ENCODE measurements around the gene TENM3.

Gene TENM3

GRCh38 chr4:182254026-182254780 lies 11.0 kb downstream of the TENM3 start:
- no peak for DNase-seq (ENCODE audit: low read depth, low spot score)

GRCh38 chr4:182255441-182256190 lies 12.4 kb downstream of the TENM3 start:
- DNase-seq (ENCODE audit: low read depth, low spot score): no peak

- no peak for DNase-seq (ENCODE audit: low read depth, low spot score)
Observed at GRCh38 chr4:182257016-182257415, 13.8 kb downstream of the TENM3 start.

DNA sequence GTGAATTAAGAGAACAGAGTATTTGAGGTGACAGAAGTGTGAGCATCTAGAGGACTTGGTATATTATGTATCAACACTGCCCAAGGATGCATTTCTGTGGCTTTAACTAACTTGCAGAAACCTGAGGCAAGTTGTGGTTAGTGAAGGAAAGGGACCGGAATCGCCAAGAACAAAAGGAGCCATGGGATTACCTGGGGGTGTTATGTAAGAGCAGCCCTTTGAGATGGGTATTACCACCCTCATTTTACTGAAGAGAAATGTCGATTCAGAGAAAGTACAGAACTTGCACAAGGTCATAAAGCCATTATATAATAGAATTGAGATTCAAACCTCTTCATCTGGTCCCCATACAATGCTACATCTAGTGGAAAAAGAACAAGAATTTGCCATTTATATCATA lies 14.3 kb downstream of the TENM3 start:
- no peak for DNase-seq (ENCODE audit: low read depth, low spot score)

DNA sequence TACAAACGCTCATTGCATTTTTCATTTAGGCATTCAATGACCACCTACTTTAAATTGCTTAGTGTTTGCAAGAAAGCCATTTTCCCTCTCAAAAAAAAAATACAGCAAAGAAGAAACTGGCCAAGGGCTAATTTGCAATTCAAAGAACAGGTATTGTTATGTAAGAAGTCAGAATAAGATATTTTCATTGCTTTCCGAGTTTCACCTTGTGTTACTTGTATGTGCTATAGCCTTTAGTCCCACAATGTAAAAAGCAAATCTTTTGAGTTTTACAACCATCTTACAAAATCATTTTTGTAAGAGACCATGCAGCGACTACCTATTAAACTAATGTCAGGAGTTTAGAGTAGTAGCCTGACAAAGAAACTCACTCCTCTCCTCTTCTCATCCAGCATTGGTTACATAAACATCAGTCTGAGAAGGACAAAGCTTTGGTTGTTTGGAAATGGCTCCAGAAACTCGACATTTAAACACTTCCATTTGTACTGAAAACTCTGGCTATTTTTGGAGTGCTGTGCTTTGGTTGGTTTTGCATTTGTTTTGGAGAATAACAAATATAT lies 15.3 kb downstream of the TENM3 start:
- DNase-seq (ENCODE audit: low read depth, low spot score): no peak

DNA sequence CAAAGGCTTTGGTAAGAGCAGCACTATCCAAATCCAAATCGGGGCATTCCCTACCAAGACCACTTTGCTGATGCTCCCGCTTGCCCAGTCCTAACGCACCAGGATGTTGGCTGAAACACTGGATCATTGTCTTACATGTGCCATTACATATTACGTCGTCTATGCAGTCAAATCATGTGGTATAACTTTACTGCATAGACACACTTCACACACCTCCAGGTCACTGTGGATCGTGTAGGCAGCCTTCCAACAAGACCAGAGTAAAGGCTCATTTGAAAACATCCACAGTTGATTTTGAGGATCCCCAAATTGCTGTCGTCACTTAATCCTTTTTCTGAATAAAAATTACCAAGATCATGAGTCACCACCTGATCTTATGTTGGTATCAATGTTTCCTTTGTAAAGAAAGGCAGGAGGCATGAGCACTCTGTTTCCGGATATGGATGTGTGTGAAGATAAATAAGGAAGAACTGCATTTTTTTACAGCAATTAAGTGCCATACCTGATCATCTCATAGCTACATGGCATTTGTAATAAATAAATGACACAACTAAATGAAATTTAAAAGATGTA lies 18.5 kb downstream of the TENM3 start:
- DNase-seq (ENCODE audit: low read depth, low spot score): no peak

GRCh38 chr4:182263562-182263961 lies 20.4 kb downstream of the TENM3 start:
- no peak for DNase-seq (ENCODE audit: low read depth, low spot score)

DNA sequence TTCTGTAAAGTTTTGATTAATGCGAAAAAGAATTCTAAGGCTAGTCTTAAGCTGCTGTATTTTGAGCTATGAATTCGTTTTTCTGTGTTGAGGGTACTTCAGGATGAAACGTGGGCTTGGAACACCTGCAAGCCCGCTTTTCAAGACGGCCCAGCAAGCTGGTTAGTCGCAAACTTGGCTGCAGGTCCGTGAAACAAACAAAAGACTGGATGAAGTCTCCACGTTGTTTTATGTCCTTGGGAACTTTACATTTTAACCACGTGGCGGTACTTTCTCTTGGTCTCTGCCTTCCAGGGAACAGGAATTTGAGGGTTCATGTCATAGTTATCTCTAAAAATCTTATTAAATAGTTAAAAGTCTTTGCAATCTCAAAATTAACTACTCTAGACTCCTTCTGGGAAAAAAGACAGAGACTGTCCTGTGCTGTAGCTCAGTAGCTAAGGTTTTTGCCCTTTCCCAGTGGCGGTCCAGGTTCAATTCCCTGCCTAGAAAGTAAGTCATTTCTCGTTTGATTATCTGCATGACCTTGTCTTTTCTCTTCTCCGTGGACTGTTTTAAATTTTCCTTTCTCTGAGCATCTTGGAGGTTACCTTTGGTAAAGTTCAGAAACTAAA lies 21.0 kb downstream of the TENM3 start:
- no peak for DNase-seq (ENCODE audit: low read depth, low spot score)

DNA sequence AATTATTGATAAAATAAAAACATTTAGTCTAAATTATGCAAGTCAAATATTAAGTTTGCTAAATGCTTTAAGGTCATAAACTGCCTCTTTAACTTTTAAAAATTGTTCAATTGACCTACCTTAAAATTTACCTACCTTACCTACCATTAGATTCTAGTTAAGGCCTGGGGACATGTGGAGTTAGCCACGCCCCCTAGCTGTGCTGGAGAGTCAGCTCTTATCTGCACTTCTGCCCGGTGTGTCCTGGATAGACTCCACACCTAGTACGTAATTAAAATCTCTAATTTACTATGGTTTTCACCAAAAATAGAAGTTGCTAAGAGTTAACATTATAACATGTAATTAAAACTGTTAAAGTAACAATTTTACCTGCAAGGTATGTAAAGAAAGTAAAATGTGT lies 22.7 kb downstream of the TENM3 start:
- no peak for DNase-seq (ENCODE audit: low read depth, low spot score)

DNA sequence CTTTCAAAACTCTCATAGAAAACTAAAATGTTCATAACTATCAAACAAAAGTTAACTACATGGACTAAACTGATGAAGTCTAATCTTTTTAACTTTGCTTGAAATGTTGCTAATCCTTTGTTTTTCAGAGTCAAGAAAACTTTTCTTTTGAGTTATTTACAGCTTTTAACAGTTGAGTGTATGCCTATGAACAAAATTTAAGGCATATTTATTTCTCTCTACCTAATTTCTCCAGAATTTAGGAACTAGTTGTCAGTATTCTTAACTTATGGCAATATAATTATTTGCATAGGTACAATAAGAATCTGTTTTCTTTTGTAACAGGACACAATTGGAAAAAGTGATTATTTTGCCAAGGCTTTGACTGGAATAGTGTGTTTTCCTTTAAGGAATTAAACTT lies 23.8 kb downstream of the TENM3 start:
- no peak for DNase-seq (ENCODE audit: low read depth, low spot score)

DNA sequence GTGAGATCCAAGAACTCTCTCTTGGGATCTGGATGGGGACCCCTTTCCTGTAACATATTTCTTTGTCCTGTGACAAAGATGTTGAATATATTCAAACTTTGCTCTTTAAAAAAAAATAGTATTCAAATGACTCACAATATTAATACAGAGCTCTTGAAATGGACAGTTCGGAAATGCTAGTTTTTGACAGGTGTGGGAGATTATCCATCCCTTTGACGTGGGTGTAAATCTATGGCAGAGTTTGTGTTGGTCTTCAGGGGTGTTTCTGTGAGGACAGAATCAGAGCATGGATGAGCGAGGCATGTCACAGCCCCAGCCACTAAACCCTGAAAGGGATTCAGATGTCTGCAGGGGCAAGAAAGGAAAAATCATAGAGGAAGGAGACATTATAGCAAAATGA lies 25.8 kb downstream of the TENM3 start:
- DNase-seq (ENCODE audit: low read depth, low spot score): no peak

DNA sequence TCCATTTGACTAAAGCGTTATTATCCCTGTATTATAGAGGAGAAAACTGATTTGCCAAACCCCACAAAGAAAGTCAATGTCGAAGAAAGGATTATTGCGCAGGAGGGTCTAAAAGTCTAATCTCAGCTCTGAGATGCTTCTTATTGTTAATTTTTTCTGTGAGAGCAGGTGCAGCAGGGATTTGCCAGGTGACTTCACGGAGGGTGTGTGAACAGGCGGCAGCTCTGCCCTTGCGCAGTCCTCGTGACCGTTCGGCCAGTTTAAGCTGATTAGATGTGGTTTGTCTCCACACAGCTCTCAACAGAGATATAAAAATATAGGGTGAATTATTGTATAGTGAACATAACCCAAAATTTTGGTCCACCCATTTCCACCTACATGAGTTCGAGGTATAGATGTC lies 28.5 kb downstream of the TENM3 start:
- no peak for DNase-seq (ENCODE audit: low read depth, low spot score)

DNA sequence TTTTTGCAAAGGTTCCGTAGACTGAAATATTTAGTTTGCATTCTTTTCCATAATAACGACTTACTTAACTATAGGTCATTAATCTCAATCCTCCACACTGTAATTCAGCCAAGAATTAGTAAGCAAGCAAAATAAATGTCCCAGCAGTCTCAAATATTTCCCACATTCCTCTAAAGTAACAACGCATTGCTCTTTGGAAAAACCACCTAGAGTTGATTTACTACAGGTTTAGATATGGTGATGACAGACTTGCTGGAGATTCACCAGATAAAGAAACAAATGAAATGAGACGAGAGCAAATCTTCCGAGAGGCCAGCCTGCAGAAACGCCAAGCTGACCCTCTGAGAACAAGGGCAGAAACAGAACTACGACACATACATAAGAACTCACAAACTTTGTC lies 28.9 kb downstream of the TENM3 start:
- DNase-seq (ENCODE audit: low read depth, low spot score): no peak

- DNase-seq (ENCODE audit: low read depth, low spot score): no peak
Observed at GRCh38 chr4:182273191-182273935, 30.2 kb downstream of the TENM3 start.

DNA sequence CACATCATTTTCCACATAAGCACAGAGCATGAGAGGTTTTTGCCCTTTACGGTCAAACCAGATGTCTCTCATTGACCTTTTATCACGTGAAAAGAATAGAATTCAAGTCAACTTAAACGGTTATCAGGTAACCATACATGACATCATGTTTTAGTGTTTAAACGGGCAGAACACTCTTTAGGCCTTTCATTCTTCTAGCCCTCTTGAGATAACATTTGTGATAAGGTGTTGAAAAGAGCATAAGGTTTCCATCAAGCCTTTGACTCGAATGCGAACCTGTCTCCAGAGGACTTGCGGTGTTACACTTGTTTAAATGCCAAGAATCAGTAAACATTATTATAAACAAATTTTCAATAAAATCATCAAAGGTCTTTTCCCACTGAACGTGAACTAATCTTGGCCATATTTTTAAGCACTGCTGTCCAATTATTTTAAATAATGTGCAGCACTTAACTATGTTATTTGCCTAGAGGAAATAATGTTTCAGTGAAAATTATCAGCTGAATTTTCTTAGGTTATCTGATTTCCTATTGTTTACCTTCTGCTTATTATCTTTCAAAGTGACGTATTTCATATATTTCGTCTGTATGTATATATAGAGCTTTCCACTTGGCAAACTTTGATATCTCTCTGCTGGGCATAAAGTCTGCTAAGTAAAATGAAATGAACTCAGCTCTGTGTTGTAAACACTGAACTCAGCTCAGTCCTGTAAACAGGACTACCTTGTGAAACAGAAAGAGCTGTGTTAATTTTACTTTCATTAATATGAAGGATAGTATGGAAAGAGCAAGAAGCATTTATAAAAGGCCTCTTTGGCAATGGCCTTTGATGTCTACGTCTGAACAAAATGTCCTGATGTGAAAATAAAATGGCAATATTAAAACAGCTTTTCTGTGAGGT lies 33.3 kb downstream of the TENM3 start:
- DNase-seq (ENCODE audit: low read depth, low spot score): no peak

DNA sequence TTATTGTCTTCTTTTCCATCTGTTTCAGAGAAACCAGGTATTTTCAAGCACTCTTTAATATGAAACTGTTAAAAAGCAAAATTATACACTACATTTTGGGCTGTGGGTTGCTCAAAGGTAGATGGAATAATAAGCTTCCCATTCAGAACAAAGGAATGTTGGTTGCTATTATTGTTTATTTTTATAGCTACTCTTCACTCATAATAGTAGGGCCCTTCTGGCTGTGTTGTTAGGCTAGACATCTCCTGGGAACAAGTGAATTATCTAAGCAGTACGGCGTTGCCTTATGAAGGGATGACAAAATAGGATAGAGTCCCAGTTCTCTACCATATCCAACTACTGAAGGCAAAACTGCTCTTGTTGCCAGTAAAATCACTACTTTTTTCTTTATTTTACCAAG lies 34.2 kb downstream of the TENM3 start:
- no peak for DNase-seq (ENCODE audit: low read depth, low spot score)

GRCh38 chr4:182278729-182279128 lies 35.5 kb downstream of the TENM3 start:
- no peak for DNase-seq (ENCODE audit: low read depth, low spot score)

DNA sequence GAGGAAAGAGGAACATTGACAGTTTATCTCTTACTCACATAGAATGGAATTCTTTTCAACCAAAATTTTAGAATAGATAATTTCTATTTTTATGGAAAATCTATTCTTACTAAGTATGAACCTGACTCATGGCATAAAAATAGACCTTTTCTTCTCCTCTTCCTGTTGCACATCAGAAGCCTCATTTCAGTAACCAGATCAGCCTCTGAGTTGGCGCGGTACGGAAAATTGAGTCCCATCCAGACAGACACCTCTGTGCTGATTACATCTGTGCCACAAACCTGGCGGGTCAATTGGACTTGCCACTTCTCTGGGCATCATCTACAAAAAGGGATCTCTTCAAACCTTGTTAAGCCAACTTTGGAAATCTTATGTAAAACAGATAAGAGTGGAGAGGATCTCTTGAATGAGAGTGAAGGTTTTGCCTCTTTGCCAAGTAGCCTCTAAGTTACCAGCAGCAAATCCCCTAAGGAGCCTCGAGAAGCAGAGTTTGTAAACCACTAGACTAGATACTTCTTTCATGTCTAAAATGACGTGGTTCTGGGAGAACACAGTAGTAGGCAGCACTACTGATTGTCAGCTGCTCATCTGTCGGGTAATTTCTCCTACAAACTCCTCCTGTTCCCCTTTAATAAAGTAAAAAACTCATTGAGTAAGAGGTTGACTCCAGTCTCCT lies 37.4 kb downstream of the TENM3 start:
- DNase-seq (ENCODE audit: low read depth, low spot score): no peak

DNA sequence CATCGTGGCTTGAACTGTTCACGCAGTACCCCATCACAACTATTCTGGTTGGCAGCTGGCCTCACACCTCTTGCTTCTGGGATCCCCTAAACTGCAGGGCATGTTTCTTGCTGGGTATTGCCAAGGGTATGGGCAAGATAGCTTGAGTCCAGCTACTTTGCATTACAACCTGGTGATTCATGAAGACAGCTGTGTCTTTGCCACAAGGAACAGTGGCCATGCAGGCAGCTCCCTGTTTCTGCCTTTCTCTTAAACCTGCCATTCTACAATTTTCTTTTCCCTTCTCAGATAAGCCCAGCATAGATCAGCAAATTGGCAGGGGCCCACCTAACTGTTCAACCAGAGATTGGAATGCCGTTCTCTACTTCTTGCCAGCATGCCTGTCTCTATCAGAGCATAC lies 42.8 kb downstream of the TENM3 start:
- no peak for DNase-seq (ENCODE audit: low read depth, low spot score)

- DNase-seq (ENCODE audit: low read depth, low spot score): no peak
Observed at GRCh38 chr4:182286931-182287330, 43.7 kb downstream of the TENM3 start.
